Measurements from ENCODE around the gene PGLYRP2.

PGLYRP2 gene

DNA sequence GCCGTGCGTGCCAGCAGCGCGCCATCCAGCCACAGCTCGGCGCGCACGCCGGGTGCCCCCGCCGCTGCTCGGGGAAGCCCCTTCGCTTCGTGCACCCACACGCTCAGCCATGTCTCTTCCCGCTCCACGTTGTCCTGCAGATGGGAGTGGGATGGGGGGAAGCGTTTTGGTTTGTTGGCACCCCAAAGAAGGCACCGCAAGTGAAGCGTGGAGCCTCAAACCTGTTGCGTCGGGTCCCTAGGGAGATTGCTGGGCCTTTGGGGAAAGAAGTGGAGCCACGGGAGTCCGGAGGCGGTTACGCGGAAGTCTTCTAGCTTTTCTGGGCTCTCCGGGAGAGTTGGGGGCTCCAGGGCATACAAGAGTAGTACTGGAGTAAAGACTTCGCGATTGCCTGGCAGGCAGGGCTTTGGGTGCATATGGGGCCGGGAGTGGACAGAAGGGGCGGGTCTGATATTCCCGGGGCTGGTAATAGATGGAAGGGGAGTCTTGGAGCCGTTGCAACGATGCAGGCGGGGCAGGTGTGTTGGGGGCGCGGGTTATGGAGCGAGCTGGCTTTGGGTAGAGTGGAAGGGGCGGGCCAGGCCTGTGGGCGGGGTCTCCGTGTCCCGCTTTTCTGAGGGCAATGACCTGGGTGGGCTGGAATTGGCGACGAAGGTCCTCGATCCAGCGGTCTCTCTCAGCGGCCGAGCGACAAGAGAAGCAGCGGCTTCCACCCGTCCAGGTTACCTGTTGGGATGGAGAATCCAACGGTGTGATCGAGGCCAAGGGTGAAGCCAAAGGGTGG, 21.4 kb downstream of the PGLYRP2 start:
- H3K4me2 ChIP-seq (ENCODE audit: low read length) = no peak overlapping the region
- no peak overlapping the region for H3K27ac ChIP-seq (ENCODE audit: low read length)
- peaks cover 50% of the 10 kb centered on the region for H3K36me3 ChIP-seq (replicated peaks; ENCODE audit: low read depth, low read length)
- no peaks in the 10 kb centered on the region for H3K9me3 ChIP-seq (ENCODE audit: insufficient read depth, low read length)
- no peak overlapping the region for H3K9ac ChIP-seq (ENCODE audit: low read length)
- H3K79me2 ChIP-seq (ENCODE audit: low read length) = no peaks in the 10 kb centered on the region
- H3K4me1 ChIP-seq (ENCODE audit: low read length) = no peaks in the 10 kb centered on the region
- TF ChIP-seq EZH2phosphoT487 (IDR thresholded peaks at IDR 0.05; ENCODE audit: low read depth) (no peak), CTCF (IDR thresholded peaks at IDR 0.05; ENCODE audit: low read depth, low read length) (no peak)
- no peaks in the 10 kb centered on the region for H4K20me1 ChIP-seq (ENCODE audit: insufficient read depth, low read length)
- no peak overlapping the region for H2AFZ ChIP-seq (ENCODE audit: low read depth, low read length)
- H3K4me3 ChIP-seq (ENCODE audit: low read length) = no peak overlapping the region
- no peaks in the 10 kb centered on the region for H3K27me3 ChIP-seq (ENCODE audit: low read depth, low read length)

DNA sequence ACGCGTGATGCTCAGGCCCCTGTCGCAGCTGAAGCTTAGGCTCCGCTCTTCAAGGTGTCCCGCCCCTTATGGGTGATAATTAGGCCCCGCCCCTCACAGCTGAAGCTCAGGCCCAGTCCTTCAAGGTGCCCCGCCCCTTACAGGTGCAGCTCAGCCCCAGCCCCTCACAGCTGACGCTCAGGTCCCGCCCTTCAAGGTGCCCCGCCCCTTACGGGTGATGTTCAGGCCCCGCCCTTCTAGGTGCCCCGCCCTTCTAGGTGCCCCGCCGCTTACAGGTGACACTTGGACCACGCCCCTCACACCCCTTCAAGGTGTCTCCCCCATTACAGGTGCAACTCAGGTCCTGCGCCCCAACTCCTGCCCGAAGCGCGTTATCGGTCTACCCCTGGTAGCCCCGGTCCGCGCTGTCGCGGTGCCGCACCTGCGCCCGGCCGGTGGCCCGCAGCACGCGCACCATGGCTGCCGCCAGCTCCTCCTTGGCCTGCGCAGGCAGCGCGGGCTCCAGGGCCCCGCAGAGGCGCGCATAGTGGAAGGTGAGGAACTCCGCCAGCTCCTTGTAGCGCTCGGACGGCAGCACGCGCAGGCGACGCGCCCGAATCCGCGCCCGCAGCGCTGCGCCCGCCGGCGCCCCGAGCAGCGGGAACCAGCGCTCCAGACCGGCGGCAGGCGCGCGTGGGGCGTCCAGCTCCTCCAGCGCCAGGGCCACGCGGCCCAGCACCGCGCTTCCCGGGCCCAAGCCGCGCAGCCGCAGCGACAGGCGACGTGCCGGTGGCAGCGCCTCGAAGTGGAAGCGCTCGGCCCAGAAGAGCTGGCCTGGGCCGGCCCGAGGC, 22.2 kb downstream of the PGLYRP2 start:
- Histone ChIP-seq H3K4me2 (ENCODE audit: low read length) (no peak overlapping the region), H3K27me3 (ENCODE audit: low read depth, low read length) (no peaks in the 10 kb centered on the region), H4K20me1 (ENCODE audit: insufficient read depth, low read length) (no peaks in the 10 kb centered on the region), H3K79me2 (ENCODE audit: low read length) (no peaks in the 10 kb centered on the region), H3K9ac (ENCODE audit: low read length) (no peak overlapping the region), H3K4me3 (ENCODE audit: low read length) (no peak overlapping the region), H3K4me1 (ENCODE audit: low read length) (no peaks in the 10 kb centered on the region), H3K36me3 (replicated peaks; ENCODE audit: low read depth, low read length) (peaks cover 54% of the 10 kb centered on the region), H3K9me3 (ENCODE audit: insufficient read depth, low read length) (no peaks in the 10 kb centered on the region), H2AFZ (ENCODE audit: low read depth, low read length) (no peak overlapping the region), H3K27ac (ENCODE audit: low read length) (no peak overlapping the region)
- no peak for TF ChIP-seq CTCF (IDR thresholded peaks at IDR 0.05; ENCODE audit: low read depth, low read length)
- no peak for TF ChIP-seq EZH2phosphoT487 (IDR thresholded peaks at IDR 0.05; ENCODE audit: low read depth)

- H3K4me2 ChIP-seq (ENCODE audit: low read length) = no peak overlapping the region
- peaks cover 57% of the 10 kb centered on the region for H3K36me3 ChIP-seq (replicated peaks; ENCODE audit: low read depth, low read length)
- H3K27ac ChIP-seq (ENCODE audit: low read length) = no peak overlapping the region
- no peaks in the 10 kb centered on the region for H3K4me1 ChIP-seq (ENCODE audit: low read length)
- no peak for TF ChIP-seq CTCF (IDR thresholded peaks at IDR 0.05; ENCODE audit: low read depth, low read length)
- no peak for TF ChIP-seq EZH2phosphoT487 (IDR thresholded peaks at IDR 0.05; ENCODE audit: low read depth)
- no peak overlapping the region for H3K9ac ChIP-seq (ENCODE audit: low read length)
- H3K9me3 ChIP-seq (ENCODE audit: insufficient read depth, low read length) = no peaks in the 10 kb centered on the region
- no peaks in the 10 kb centered on the region for H4K20me1 ChIP-seq (ENCODE audit: insufficient read depth, low read length)
- no peak overlapping the region for H3K4me3 ChIP-seq (ENCODE audit: low read length)
- no peaks in the 10 kb centered on the region for H3K27me3 ChIP-seq (ENCODE audit: low read depth, low read length)
- no peak overlapping the region for H2AFZ ChIP-seq (ENCODE audit: low read depth, low read length)
- no peaks in the 10 kb centered on the region for H3K79me2 ChIP-seq (ENCODE audit: low read length)
Measured at GRCh38 chr19:15456441-15456840, 22.9 kb downstream of the PGLYRP2 start.

DNA sequence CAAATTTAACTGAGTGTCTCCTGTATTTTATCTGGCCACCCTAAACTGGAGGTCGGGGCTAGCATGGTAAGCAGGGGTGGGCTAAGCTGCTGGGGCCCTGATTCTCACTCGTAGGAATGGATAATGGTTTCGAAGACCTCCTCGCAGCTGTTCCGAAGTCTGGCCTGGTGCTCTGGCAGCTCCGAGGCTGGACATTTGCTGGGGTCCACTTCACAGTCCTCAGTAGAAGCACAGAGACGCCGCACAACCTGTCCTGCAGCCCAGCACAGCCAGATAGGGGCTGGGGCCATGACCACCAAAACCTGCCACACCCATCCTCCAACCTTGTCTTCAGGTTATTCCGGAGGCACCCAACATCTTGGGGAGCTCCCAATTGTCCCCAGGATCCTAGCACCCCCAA, 23.3 kb downstream of the PGLYRP2 start:
- no peaks in the 10 kb centered on the region for H3K79me2 ChIP-seq (ENCODE audit: low read length)
- no peak for TF ChIP-seq EZH2phosphoT487 (IDR thresholded peaks at IDR 0.05; ENCODE audit: low read depth)
- TF ChIP-seq CTCF (IDR thresholded peaks at IDR 0.05; ENCODE audit: low read depth, low read length) = no peak
- H3K4me3 ChIP-seq (ENCODE audit: low read length) = no peak overlapping the region
- H3K4me2 ChIP-seq (ENCODE audit: low read length) = no peak overlapping the region
- no peaks in the 10 kb centered on the region for H4K20me1 ChIP-seq (ENCODE audit: insufficient read depth, low read length)
- no peaks in the 10 kb centered on the region for H3K27me3 ChIP-seq (ENCODE audit: low read depth, low read length)
- H3K9me3 ChIP-seq (ENCODE audit: insufficient read depth, low read length) = no peaks in the 10 kb centered on the region
- H3K4me1 ChIP-seq (ENCODE audit: low read length) = no peaks in the 10 kb centered on the region
- peaks cover 55% of the 10 kb centered on the region for H3K36me3 ChIP-seq (replicated peaks; ENCODE audit: low read depth, low read length)
- H3K27ac ChIP-seq (ENCODE audit: low read length) = no peak overlapping the region
- H2AFZ ChIP-seq (ENCODE audit: low read depth, low read length) = no peak overlapping the region
- H3K9ac ChIP-seq (ENCODE audit: low read length) = no peak overlapping the region

Measured in OCI-LY3 (cell line).